NCI-H2107 treated with DMSO at 0.1 percent for 48 hours (cell line): ENCODE data around the gene MAG.

ENCODE experiments used
- DNase-seq: peaks from one replicate; lab custom pipeline; 2025; ENCODE audit not compliant: unreplicated experiment; lab: John Stamatoyannopoulos, UW

The MAG gene

GRCh38 chr19:35296644-35297514, 4.9 kb downstream of the MAG start:
- DNase-seq, result no peak

DNA sequence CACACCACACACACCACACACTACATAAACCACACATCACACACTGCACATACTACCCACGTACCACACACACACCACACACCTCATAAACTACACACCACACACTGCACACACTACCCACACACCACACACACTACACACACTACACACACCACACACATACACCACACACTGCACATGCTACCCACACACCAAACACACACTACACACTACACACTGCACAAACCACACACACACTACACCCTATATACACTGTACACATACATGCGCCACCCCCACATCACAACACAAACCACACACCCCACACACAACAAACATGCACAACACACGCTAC, 5.5 kb downstream of the MAG start:
- DNase-seq, result no peak

DNA sequence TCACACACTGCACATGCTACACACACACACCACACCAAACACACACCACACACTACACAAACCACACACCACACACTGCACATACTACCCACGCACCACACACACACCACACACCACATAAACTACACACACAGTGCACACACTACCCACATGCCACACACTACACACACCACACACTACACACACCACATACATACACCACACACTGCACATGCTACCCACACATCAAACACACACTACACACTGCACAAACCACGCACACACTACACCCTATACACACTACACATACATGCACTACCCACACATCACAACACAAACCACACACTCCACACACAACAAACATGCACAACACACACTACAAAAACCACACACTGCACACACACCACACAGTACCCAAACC, 6.0 kb downstream of the MAG start:
- DNase-seq, result no peak

DNA sequence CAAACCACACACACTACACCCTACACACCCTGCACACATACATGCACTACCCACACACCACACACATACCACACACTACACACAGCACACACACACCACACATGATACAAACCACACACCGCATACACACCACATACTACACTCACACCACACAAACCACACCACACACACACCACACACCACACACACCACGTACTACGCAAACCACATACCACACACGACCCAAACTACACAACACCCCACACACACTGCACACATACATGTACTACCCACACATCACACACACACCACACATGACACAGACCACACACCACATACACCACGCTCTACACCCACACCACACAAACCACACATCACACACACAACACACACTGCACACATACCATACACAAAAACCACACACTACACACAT, 6.6 kb downstream of the MAG start:
- no peak for DNase-seq

DNA sequence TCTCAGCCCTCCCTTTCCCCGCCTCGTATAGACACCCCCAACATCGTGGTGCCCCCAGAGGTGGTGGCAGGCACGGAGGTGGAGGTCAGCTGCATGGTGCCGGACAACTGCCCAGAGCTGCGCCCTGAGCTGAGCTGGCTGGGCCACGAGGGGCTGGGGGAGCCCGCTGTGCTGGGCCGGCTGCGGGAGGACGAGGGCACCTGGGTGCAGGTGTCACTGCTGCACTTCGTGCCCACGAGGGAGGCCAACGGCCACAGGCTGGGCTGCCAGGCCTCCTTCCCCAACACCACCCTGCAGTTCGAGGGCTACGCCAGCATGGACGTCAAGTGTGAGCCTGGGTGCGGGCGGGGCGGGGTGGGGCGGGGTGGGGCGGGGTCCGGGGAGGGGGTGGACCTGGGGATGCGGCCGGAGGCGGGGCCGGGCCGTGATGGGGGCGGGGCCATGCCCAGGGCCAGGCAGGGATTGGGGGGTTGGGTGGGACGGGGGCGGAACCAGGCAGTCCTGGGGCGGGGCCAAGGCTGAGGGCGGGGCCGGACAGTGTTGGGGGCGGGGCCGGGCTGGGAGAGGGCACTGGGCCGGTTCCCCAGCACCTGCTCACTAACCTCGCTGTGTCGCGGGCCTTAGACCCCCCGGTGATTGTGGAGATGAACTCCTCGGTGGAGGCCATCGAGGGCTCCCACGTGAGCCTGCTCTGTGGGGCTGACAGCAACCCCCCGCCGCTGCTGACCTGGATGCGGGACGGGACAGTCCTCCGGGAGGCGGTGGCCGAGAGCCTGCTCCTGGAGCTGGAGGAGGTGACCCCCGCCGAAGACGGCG, 7.8 kb downstream of the MAG start:
- DNase-seq, result no peak

DNA sequence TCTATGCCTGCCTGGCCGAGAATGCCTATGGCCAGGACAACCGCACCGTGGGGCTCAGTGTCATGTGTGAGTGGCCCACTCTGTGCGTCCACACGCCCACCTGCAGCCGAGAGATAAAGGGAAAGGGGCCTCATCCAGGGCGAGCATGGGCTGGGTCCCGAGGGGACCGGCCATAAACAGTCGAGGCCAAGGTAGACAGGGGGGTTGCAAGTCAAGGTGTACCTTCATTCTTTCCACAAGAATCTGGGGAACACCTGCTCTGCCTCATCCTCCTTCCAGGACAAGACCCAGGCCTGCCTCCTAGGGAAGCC, 8.3 kb downstream of the MAG start:
- DNase-seq, result no peak

GRCh38 chr19:35301961-35302360, 10.0 kb downstream of the MAG start:
- DNase-seq, result no peak

DNA sequence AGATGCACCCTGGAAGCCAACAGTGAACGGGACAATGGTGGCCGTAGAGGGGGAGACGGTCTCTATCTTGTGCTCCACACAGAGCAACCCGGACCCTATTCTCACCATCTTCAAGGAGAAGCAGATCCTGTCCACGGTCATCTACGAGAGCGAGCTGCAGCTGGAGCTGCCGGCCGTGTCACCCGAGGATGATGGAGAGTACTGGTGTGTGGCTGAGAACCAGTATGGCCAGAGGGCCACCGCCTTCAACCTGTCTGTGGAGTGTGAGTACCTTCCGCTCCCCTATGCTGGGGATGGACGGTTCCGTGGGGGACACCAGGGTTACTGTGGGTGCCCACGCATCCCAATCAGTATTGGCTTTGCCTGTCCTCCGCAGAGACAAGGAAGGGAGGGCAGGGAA, 10.5 kb downstream of the MAG start:
- DNase-seq, result no peak

- no peak for DNase-seq
Measured at GRCh38 chr19:35303357-35303915, 11.5 kb downstream of the MAG start.

DNA sequence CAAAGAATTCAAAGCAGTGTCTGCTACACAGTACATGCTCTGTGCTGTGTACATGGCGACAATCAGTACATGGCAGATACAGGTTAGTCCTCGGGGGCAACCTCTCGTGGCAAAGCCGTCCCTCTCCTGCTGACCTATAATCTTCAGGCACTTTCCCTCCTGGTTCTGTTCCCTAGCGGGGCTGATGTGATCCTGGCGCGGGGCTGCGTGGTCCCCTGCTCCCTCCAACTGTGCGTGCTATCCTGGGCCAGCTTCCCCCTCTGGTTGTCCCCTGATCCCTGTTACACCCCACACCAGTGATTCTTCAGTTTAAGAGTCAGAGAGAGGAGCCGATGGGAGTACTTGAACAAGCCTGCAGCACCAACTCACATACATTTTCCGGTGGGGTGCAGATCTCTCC, 12.1 kb downstream of the MAG start:
- no peak for DNase-seq

- no peak for DNase-seq
Measured at GRCh38 chr19:35305181-35305580, 13.2 kb downstream of the MAG start.

DNA sequence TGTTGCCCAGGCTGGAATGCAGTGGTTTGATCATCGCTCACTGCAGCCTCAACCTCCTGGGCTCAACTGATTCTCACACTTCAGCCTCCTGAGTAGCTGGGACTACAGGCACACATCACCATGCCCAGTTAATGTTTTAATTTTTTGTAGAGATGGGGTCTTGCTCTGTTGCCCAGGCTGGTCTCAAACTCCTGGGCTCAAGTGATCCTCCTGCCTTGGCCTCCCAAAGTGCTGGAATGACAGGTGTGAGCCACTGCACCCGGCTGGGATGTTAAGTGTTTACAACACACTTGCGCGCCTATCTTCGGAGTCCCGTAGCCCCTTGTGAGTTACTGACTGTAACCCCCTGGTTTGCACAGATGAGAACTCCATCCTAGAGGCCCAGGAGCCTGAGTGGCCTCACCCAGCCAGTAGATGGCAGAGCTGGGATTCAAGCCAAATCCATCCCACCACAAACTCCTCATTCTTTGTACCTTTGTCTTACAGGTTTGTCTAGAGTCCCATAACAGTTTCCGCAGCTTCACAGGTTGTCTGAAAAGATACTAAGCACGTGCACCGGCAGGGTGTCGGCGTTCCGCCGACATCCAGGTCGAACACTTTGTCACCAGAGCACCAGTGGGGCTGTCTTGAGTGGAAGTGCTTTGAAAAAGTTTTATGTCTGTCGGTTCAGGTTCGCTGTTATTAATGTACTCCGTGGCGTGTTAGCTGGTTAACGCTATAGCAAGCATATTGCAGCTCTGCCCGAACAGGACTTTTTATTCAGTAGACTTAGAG, 14.7 kb downstream of the MAG start:
- no peak for DNase-seq

DNA sequence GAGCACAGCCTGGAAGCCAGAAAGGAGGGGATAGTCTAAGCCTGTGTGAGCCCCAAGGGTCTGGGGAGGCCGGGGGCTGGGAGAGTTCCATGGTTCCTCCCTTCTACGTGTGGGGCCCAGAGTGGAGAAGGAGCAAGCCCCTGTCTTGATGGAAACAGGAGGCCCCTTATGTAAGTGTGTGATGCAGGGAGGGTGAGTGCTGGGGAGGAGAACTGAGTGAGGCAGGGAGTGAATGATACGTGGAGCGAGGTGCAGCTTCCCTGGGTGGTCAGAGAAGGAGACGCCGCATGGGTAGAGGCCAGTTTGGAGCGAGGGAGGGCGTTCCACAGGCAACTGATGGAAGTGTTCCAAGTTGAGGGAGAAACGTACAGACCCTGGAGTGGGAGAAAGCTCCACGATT, 16.0 kb downstream of the MAG start:
- no peak for DNase-seq

GRCh38 chr19:35308910-35309309, 16.9 kb downstream of the MAG start:
- no peak for DNase-seq

DNA sequence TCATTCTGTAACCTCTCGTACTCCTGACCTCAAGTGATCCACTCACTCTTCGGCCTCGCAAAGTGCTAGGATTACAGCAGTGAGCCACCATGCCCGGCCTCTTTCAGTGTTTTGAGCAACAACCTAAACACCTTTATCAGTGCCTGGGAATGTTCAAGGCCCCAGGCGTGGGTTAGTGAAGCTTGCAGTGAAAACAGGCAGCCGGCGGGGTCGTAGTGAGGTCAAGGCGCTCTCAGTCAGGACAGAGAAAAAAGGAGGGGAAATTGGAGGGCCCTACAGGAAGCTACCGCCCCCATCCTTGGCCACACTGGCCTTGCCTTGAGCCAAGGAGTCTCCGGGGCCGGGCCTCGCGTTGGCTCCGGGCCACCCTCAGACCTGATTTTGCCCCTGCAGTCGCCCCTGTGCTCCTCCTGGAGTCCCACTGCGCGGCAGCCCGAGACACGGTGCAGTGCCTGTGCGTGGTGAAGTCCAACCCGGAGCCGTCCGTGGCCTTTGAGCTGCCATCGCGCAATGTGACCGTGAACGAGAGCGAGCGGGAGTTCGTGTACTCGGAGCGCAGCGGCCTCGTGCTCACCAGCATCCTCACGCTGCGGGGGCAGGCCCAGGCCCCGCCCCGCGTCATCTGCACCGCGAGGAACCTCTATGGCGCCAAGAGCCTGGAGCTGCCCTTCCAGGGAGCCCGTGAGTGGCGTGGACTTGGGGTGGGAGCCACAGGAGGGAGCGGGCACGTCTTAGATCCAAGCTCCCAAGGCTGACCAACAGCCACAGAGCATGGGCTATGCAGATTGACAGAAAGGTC, 17.7 kb downstream of the MAG start:
- DNase-seq, result no peak

- no peak for DNase-seq
Measured at GRCh38 chr19:35310331-35310730, 18.4 kb downstream of the MAG start.

DNA sequence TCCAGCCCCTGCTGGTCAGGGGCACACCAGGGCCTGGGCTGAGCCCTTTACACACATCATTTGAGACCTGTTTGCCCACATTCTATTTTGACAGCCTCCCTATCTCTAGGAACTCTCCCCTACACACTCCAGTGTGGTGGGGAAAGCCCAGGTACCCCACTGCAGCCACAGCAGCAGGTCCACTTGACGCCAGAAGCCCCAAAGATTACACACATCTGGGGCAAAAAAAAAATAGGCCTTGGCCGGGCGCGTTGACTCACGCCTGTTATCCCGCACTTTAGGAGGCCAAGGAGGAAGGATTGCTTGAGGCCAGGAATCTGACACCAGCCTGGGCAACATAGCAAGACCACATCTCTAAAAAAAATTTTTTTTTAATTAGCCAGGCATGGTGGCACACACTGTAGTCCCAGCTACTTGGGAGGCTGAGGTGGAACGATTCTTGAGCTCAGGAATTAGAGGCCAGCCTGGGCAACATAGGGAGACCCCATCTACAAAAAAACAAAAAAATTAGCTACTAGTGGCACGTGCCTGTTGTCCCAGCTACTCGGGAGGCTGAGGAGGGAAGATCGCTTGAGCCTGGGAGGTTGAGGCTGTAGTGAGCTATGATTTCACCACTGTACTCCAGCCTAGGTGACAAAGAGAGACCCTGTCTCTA, 19.0 kb downstream of the MAG start:
- DNase-seq, result no peak

DNA sequence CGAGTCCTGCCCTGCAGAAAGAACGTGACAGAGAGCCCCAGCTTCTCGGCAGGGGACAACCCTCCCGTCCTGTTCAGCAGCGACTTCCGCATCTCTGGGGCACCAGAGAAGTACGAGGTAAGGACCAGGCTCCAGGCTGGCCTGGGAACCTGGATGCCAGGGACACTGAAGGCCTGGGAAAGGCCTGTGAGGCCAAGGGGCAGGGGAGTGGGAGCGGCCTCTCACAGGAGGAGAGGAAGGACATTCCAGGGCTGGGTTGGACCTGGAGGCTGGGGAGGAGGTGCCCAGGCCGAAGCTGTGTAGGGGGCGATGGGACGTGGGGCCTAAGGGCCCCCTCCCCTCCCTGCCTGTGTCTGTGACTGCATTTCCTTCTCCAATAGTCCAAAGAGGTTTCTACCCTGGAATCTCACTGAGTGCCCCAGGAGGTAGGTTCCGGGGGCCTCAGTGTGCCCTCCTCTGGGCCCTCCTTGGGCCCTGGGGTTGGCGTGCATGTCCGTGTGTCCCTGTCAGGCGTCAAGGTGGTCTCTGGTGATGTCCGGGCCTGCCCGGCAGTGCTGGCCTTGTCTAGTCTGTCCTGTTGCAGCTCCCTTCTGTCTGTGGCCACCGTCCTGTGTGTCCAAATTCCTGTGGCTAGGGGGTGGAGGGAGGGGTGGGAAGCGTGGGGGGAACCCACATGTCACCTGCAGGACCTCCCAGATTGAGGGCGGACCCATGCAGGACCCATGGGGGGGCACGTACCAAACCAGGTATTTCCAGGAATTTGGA, 20.1 kb downstream of the MAG start:
- DNase-seq, result no peak

DNA sequence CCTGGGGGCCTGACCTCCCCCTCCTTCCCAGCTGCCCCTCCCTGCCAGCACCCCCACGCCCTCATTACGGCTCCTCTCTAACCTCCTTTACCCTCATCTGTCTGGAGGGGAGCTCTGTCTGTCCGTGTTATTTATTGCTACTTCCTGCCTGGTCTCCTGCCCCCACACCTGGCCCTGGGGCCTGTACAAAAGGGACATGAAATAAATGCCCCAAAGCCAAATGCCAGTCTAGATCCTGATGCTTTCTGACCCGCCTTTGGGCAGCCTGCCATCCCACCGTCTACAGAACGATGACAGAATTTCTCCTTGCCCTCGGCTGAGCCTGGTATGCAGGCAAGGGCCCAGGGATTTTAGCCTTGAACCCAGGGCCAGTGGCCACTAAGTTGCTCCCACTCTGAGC, 21.6 kb downstream of the MAG start:
- DNase-seq, result no peak

GRCh38 chr19:35314031-35314430, 22.1 kb downstream of the MAG start:
- no peak for DNase-seq
